Panc1 (cell line): ENCODE measurements around the gene TAMALIN. TPM values are rescaled to one million over a fixed set of nuclear protein-coding genes. Genes with fewer than 3 reads are reported as not detected.

Source experiments
- ATAC-seq: fragments of 200-7000 bp; cut with Tn5 transposase; 2 replicates; pipeline ENCODE4 v1.9.1; 2020; ENCODE audit warnings: mild to moderate bottlenecking, moderate library complexity
- BruUV-seq: library from RNA; stranded (reverse); fragments of 400-500 nt; replicated peaks from 2 replicates; lab custom pipeline; 2021; lab: Mats Ljungman, UMichigan
- CTCF ChIA-PET: fragments of 300-600 bp; sonication (Branson Sonifier 250); formaldehyde crosslinking; loops from one replicate; lab custom pipeline; 2022; ENCODE audit warnings: antibody characterized with exemption; lab: Charles Lee
- POLR2A ChIA-PET: fragments of 300-600 bp; sonication (Branson Sonifier 250); formaldehyde crosslinking; loops from one replicate; lab custom pipeline; 2022; ENCODE audit warnings: antibody characterized with exemption; lab: Charles Lee
- DNase-seq: peaks from one replicate; pipeline ENCODE4 v3.0.0-alpha.2; 2010; ENCODE audit warnings: low read depth, low spot score
- H3K27ac ChIP-seq: 2 replicates; pipeline ENCODE4 v1.5.1; 2011; ENCODE audit warnings: mild to moderate bottlenecking, low read length, inconsistent platforms
- H3K27me3 ChIP-seq: fragments of 200-500 bp; sonication (Bioruptor generic); 2 replicates; pipeline ENCODE4 v1.6.0; 2014; ENCODE audit warnings: low read length, inconsistent platforms; ENCODE audit not compliant: control insufficient read depth, insufficient read depth
- H3K36me3 ChIP-seq: fragments of 200-500 bp; sonication (Bioruptor generic); 2 replicates; pipeline ENCODE4 v1.5.1; 2014; ENCODE audit warnings: inconsistent platforms, mild to moderate bottlenecking, low read length, moderate library complexity; ENCODE audit not compliant: control insufficient read depth, insufficient read depth
- H3K4me1 ChIP-seq: 2 replicates; pipeline ENCODE4 v1.5.1; 2011; ENCODE audit warnings: inconsistent platforms, mild to moderate bottlenecking, low read length, moderate library complexity; ENCODE audit not compliant: control insufficient read depth, insufficient read depth
- H3K4me3 ChIP-seq, 2 experiments: 2 replicates each; pipeline ENCODE4 v1.5.1; 2011 to 2012; ENCODE audit warnings: low read depth in 2 of 2, low read length in 2 of 2, mild to moderate bottlenecking in 2 of 2, inconsistent platforms in 1 of 2, moderate library complexity in 1 of 2
- H3K9me3 ChIP-seq: fragments of 200-500 bp; sonication (Bioruptor generic); 2 replicates; pipeline ENCODE4 v1.5.1; 2014; ENCODE audit warnings: low read depth, mild to moderate bottlenecking, inconsistent platforms, low read length, moderate library complexity; ENCODE audit not compliant: control insufficient read depth, insufficient read depth
- POLR2AphosphoS5 ChIP-seq: IDR thresholded peaks from 2 replicates; pipeline ENCODE4 v1.6.1; 2012; ENCODE audit warnings: mild to moderate bottlenecking, low read depth, low read length, moderate library complexity
- REST ChIP-seq, 2 experiments: IDR thresholded peaks; 2 replicates each; pipeline ENCODE4 v1.6.1; 2011 to 2012; ENCODE audit warnings: low read depth in 2 of 2, control low read depth in 1 of 2, low read length in 1 of 2, mild to moderate bottlenecking in 1 of 2, moderate library complexity in 1 of 2; ENCODE audit not compliant: insufficient read depth in 1 of 2
- SIN3A ChIP-seq: IDR thresholded peaks from 2 replicates; pipeline ENCODE4 v1.6.1; 2012; ENCODE audit warnings: low read depth, mild to moderate bottlenecking, low read length, moderate library complexity, borderline replicate concordance; ENCODE audit not compliant: insufficient read depth
- TCF7L2 ChIP-seq: IDR thresholded peaks from 2 replicates; pipeline ENCODE4 v1.6.1; 2011; ENCODE audit warnings: mild to moderate bottlenecking, low read depth, low read length, inconsistent platforms
- in situ Hi-C: cut with HindIII; loops from 2 replicates; pipeline ENCODE4 v1.10.0; 2016; ENCODE audit warnings: low sequenced_read_pairs, low pct_unique_long_range_greater_than_20kb
- intact Hi-C: fragments of 100-400 bp; cut with micrococcal nuclease; formaldehyde crosslinking; loops from one replicate; pipeline ENCODE4 v1.10.0; 2022; ENCODE audit not compliant: unreplicated experiment
- total RNA-seq: library from RNA; stranded (reverse); gene quantifications from one replicate; pipeline ENCODE4 v1.2.1, GENCODE V29; 2021; ENCODE audit not compliant: unreplicated experiment
- TF ChIP-seq, protein P1 (sequence below): fragments of 450-650 bp; IDR thresholded peaks from 2 replicates; pipeline ENCODE4 v1.5.1; 2017; ENCODE audit warnings: mild to moderate bottlenecking

Gene TAMALIN
- total RNA-seq, 1 experiment from 2014 or later = 0.82 TPM

- intact Hi-C loops (no loop called here), in situ Hi-C loops (no loop called here)
- no peaks in the 10 kb centered on the region for H3K9me3 ChIP-seq
- no TSS peak for BruUV-seq
- H3K4me3 ChIP-seq = no peak overlapping the region
- ChIA-PET POLR2A (no interaction called here), CTCF (no interaction called here)
- no peak for TF ChIP-seq SIN3A
- TF ChIP-seq, protein P1, sequence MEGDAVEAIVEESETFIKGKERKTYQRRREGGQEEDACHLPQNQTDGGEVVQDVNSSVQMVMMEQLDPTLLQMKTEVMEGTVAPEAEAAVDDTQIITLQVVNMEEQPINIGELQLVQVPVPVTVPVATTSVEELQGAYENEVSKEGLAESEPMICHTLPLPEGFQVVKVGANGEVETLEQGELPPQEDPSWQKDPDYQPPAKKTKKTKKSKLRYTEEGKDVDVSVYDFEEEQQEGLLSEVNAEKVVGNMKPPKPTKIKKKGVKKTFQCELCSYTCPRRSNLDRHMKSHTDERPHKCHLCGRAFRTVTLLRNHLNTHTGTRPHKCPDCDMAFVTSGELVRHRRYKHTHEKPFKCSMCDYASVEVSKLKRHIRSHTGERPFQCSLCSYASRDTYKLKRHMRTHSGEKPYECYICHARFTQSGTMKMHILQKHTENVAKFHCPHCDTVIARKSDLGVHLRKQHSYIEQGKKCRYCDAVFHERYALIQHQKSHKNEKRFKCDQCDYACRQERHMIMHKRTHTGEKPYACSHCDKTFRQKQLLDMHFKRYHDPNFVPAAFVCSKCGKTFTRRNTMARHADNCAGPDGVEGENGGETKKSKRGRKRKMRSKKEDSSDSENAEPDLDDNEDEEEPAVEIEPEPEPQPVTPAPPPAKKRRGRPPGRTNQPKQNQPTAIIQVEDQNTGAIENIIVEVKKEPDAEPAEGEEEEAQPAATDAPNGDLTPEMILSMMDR = no peak
- no peak for TF ChIP-seq POLR2AphosphoS5
- no peak for TF ChIP-seq TCF7L2
- no peak for TF ChIP-seq REST (IDR thresholded peaks at IDR 0.05; ENCODE audit: insufficient read depth in 1 of 2, low read depth in 2 of 2, low read length in 1 of 2)
- ATAC-seq (no peak), DNase-seq (no peak)
- H3K36me3 ChIP-seq = no peaks in the 10 kb centered on the region
- H3K27ac ChIP-seq = no peak overlapping the region
- no peaks in the 10 kb centered on the region for H3K4me1 ChIP-seq
- H3K27me3 ChIP-seq = no peaks in the 10 kb centered on the region
Measured at GRCh38 chr12:52013626-52014310, 7.0 kb downstream of the TAMALIN start.

DNA sequence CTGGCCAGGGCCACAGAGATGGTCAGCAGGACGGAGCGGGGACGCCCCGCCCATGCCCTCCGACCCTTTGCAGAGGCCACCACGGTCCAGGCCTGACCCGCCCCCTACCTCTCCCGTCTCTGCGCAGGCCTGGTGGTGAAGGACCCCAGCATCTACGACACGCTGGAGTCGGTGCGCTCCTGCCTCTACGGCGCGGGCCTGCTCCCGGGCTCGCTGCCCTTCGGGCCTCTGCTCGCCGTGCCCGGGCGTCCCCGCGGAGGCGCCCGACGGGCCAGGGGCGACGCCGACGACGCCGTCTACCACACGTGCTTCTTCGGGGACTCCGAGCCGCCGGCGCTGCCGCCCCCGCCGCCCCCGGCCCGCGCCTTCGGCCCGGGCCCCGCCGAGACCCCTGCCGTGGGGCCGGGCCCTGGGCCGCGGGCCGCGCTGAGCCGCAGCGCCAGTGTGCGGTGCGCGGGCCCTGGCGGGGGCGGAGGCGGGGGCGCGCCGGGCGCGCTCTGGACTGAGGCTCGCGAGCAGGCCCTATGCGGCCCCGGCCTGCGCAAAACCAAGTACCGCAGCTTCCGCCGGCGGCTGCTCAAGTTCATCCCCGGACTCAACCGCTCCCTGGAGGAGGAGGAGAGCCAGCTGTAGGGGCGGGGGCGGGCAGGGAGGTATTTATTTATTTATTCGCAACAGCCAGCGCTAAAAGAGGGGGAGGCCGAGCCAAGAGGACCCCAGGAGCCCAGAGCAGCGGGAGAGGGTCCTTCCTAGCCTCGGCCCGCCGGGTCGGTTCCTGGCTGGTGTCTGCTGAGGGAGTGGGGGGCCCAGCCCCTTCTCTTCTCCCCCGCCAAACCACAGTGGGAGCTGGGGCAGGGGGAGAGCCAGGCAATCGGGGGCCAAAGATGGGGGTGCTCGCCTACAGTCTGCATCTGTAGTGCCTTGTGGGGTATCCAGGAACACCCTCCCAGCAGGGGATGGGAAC lies 8.1 kb downstream of the TAMALIN start:
- in situ Hi-C loops = no loop called here
- ATAC-seq = no peak
- ChIA-PET POLR2A (interaction anchor here (0.6 kb wide), 2 partner anchors 196 to 1579 kb away, joined by 3 to 4 read pairs; no protein-coding TSS in a partner anchor), CTCF (no interaction called here)
- no TSS peak for BruUV-seq
- DNase-seq = no peak
- Histone ChIP-seq H3K4me3 (no peak overlapping the region), H3K4me1 (no peaks in the 10 kb centered on the region), H3K36me3 (no peaks in the 10 kb centered on the region), H3K27ac (no peak overlapping the region), H3K27me3 (no peaks in the 10 kb centered on the region), H3K9me3 (no peaks in the 10 kb centered on the region)
- no peak for TF ChIP-seq REST (IDR thresholded peaks at IDR 0.05; ENCODE audit: insufficient read depth in 1 of 2, low read depth in 2 of 2, low read length in 1 of 2)
- TF ChIP-seq SIN3A = no peak
- TF ChIP-seq, protein P1 = no peak
- no peak for TF ChIP-seq TCF7L2
- no peak for TF ChIP-seq POLR2AphosphoS5
- intact Hi-C loops = no loop called here
